Nephron (organoid): ENCODE measurements around the gene TINAGL1.
A peak's percentile ranks its signal among the peaks of the same experiment; 100 is the strongest.

Experiments used
- H3K27ac Mint-ChIP-seq, 3 experiments: 2 replicates each; pipeline ENCODE4 v1.8.0; 2020; ENCODE audit warnings: mixed read lengths in 3 of 3, mild to moderate bottlenecking in 2 of 3, moderate library complexity in 1 of 3
- H3K27me3 Mint-ChIP-seq: 2 replicates; pipeline ENCODE4 v1.8.0; 2021; ENCODE audit warnings: low read depth, mild to moderate bottlenecking, moderate library complexity, mixed read lengths
- H3K36me3 Mint-ChIP-seq: 2 replicates; pipeline ENCODE4 v1.8.0; 2020; ENCODE audit warnings: low read depth, mixed read lengths
- H3K4me1 Mint-ChIP-seq: 2 replicates; pipeline ENCODE4 v1.8.0; 2020; ENCODE audit warnings: mixed read lengths
- H3K4me3 Mint-ChIP-seq, 3 experiments: 2 replicates each; pipeline ENCODE4 v1.8.0; 2020; ENCODE audit warnings: mild to moderate bottlenecking in 3 of 3, mixed read lengths in 3 of 3, moderate library complexity in 2 of 3
- H3K9me3 Mint-ChIP-seq: 2 replicates; pipeline ENCODE4 v1.8.0; 2020; ENCODE audit warnings: mixed read lengths
- CTCF ChIP-seq, 3 experiments: fragments of 200-600 bp; sonication (generic); IDR thresholded peaks; one replicate each; pipeline ENCODE4 v1.5.0; 2021; ENCODE audit warnings: antibody characterized with exemption in 3 of 3; ENCODE audit not compliant: unreplicated experiment in 3 of 3

TINAGL1 gene

GRCh38 chr1:31574749-31575368, 1.5 kb upstream of the TINAGL1 start:
- Mint-ChIP-seq H3K36me3 (no peaks in the 10 kb centered on the region), H3K4me3 (peak overlapping the region in 2 of 3 experiments; percentile 56 to 65), H3K27ac (peak overlapping the region in 2 of 3 experiments; percentile 92 to 97), H3K9me3 (no peaks in the 10 kb centered on the region), H3K4me1 (peaks cover 30% of the 10 kb centered on the region), H3K27me3 (peaks cover 9% of the 10 kb centered on the region)
- TF ChIP-seq CTCF (IDR thresholded peaks at IDR 0.05; ENCODE audit: unreplicated experiment in 3 of 3), result no peak

- TF ChIP-seq CTCF (IDR thresholded peaks at IDR 0.05; ENCODE audit: unreplicated experiment in 3 of 3), result no peak
- H3K4me3 Mint-ChIP-seq, result peak overlapping the region in 2 of 3 experiments; percentile 76 to 82
- H3K4me1 Mint-ChIP-seq, result peaks cover 29% of the 10 kb centered on the region
- H3K27me3 Mint-ChIP-seq, result peaks cover 9% of the 10 kb centered on the region
- H3K9me3 Mint-ChIP-seq, result no peaks in the 10 kb centered on the region
- no peaks in the 10 kb centered on the region for H3K36me3 Mint-ChIP-seq
- H3K27ac Mint-ChIP-seq, result peak overlapping the region in 2 of 3 experiments; percentile 88 to 92
Observed at GRCh38 chr1:31575369-31576140, 760 bp upstream of the TINAGL1 start.

- Mint-ChIP-seq H3K4me3 (peak overlapping the region; percentile 70 to 82 (median 76)), H3K4me1 (peaks cover 23% of the 10 kb centered on the region), H3K27me3 (peaks cover 8% of the 10 kb centered on the region), H3K27ac (peak overlapping the region; percentile 54 to 88 (median 68)), H3K36me3 (no peaks in the 10 kb centered on the region), H3K9me3 (no peaks in the 10 kb centered on the region)
- TF ChIP-seq CTCF (IDR thresholded peaks at IDR 0.05; ENCODE audit: unreplicated experiment in 3 of 3), result no peak
Observed at GRCh38 chr1:31576743-31577455, 584 bp downstream of the TINAGL1 start.

GRCh38 chr1:31577515-31578192, 1.3 kb downstream of the TINAGL1 start:
- TF ChIP-seq CTCF (IDR thresholded peaks at IDR 0.05; ENCODE audit: unreplicated experiment in 3 of 3), result no peak
- H3K27ac Mint-ChIP-seq, result no peak overlapping the region
- no peaks in the 10 kb centered on the region for H3K36me3 Mint-ChIP-seq
- no peak overlapping the region for H3K4me3 Mint-ChIP-seq
- peaks cover 5% of the 10 kb centered on the region for H3K27me3 Mint-ChIP-seq
- H3K9me3 Mint-ChIP-seq, result no peaks in the 10 kb centered on the region
- H3K4me1 Mint-ChIP-seq, result peaks cover 30% of the 10 kb centered on the region

GRCh38 chr1:31579374-31579773, 3.1 kb downstream of the TINAGL1 start:
- TF ChIP-seq CTCF (IDR thresholded peaks at IDR 0.05; ENCODE audit: unreplicated experiment in 3 of 3), result no peak
- H3K27me3 Mint-ChIP-seq, result peaks cover 7% of the 10 kb centered on the region
- peak overlapping the region; percentile 69 to 74 (median 70) for H3K4me3 Mint-ChIP-seq
- no peaks in the 10 kb centered on the region for H3K36me3 Mint-ChIP-seq
- no peaks in the 10 kb centered on the region for H3K9me3 Mint-ChIP-seq
- H3K4me1 Mint-ChIP-seq, result peaks cover 41% of the 10 kb centered on the region
- no peak overlapping the region for H3K27ac Mint-ChIP-seq
